CD14-positive monocyte (primary cell): ENCODE measurements around the gene PDXP. TPM values are rescaled to one million over a fixed set of nuclear protein-coding genes. Genes with fewer than 3 reads are reported as not detected.
"Not testable (repeated sequence)": the region's sequence is repeated elsewhere in the genome, so short reads cannot be mapped to it uniquely, and the experiment has no call there.

Experiments
- DNase-seq, 3 donors: peaks; one replicate each; pipeline ENCODE4 v3.0.0-alpha.2; 2011 to 2022
- H2AFZ ChIP-seq: 2 replicates; pipeline ENCODE4 v1.6.0; 2012; ENCODE audit warnings: mild to moderate bottlenecking, low read depth, low read length, inconsistent platforms; ENCODE audit not compliant: insufficient read depth, poor library complexity, severe bottlenecking
- H3K27ac ChIP-seq, 2 donors: 1 replicate in 1 of 2; 2 replicates in 1 of 2; pipeline ENCODE4 v1.5.1; 2012 to 2013; ENCODE audit warnings: low read length in 2 of 2, control low read depth in 1 of 2, inconsistent platforms in 1 of 2, low read depth in 1 of 2, mild to moderate bottlenecking in 1 of 2
- H3K27me3 ChIP-seq, 2 donors: one replicate each; pipeline versions ENCODE4 v1.6.0 to v1.6.1; 2011 to 2013; ENCODE audit warnings: low read length in 2 of 2; ENCODE audit not compliant: control insufficient read depth in 2 of 2, insufficient read depth in 2 of 2
- H3K36me3 ChIP-seq, 2 donors: replicated peaks in 1 of 2; 1 replicate in 1 of 2; 2 replicates in 1 of 2; pipeline versions ENCODE4 v1.5.1 to v1.6.1; 2012 to 2013; ENCODE audit warnings: low read length in 2 of 2, control low read depth in 1 of 2, inconsistent platforms in 1 of 2, mild to moderate bottlenecking in 1 of 2; ENCODE audit not compliant: insufficient read depth in 2 of 2, control insufficient read depth in 1 of 2
- H3K4me1 ChIP-seq, 2 donors: 1 replicate in 1 of 2; 2 replicates in 1 of 2; pipeline versions ENCODE4 v1.5.1 to v1.6.1; 2012 to 2013; ENCODE audit warnings: low read length in 2 of 2, control low read depth in 1 of 2, inconsistent platforms in 1 of 2, mild to moderate bottlenecking in 1 of 2, moderate library complexity in 1 of 2; ENCODE audit not compliant: insufficient read depth in 2 of 2, control insufficient read depth in 1 of 2
- H3K4me2 ChIP-seq: replicated peaks from 2 replicates; pipeline ENCODE3; 2012; ENCODE audit warnings: low read length, moderate library complexity, mild to moderate bottlenecking; ENCODE audit not compliant: poor library complexity, severe bottlenecking; ENCODE audit errors: extremely low read depth
- H3K4me3 ChIP-seq, 3 experiments: fragments of 200-600 bp in 1 of 3; sonication (generic) in 1 of 3; replicated peaks in 1 of 3; 1 replicate in 2 of 3; 2 replicates in 1 of 3; pipeline ENCODE4 v1.5.1; 2011 to 2013; ENCODE audit warnings: low read length in 3 of 3, mild to moderate bottlenecking in 3 of 3, control low read depth in 2 of 3, low read depth in 2 of 3, inconsistent platforms in 1 of 3, moderate library complexity in 1 of 3
- H3K79me2 ChIP-seq: 2 replicates; pipeline ENCODE4 v1.6.0; 2012; ENCODE audit warnings: mild to moderate bottlenecking, control low read depth, inconsistent platforms, low read length, moderate library complexity; ENCODE audit not compliant: insufficient read depth
- H3K9ac ChIP-seq: 2 replicates; pipeline ENCODE4 v1.6.0; 2017; ENCODE audit warnings: low read length, mild to moderate bottlenecking; ENCODE audit not compliant: insufficient read depth, poor library complexity, severe bottlenecking
- H3K9me3 ChIP-seq, 2 donors: replicated peaks in 1 of 2; 1 replicate in 1 of 2; 2 replicates in 1 of 2; pipeline versions ENCODE4 v1.5.1 to v1.6.1; 2012 to 2013; ENCODE audit warnings: low read length in 2 of 2, control low read depth in 1 of 2; ENCODE audit not compliant: control insufficient read depth in 1 of 2, insufficient read depth in 1 of 2
- H4K20me1 ChIP-seq: 2 replicates; pipeline ENCODE4 v1.6.0; 2012; ENCODE audit warnings: mild to moderate bottlenecking, low read length, control low read depth, moderate library complexity; ENCODE audit not compliant: insufficient read depth
- H3K27ac Mint-ChIP-seq, 7 donors: one replicate each; pipeline ENCODE4 v1.8.0; 2020; ENCODE audit warnings: mild to moderate bottlenecking in 7 of 7, mixed read lengths in 7 of 7, moderate library complexity in 6 of 7, inconsistent platforms in 2 of 7
- H3K27me3 Mint-ChIP-seq, 3 donors: one replicate each; pipeline ENCODE4 v1.8.0; 2021 to 2022; ENCODE audit warnings: low read depth in 3 of 3, mild to moderate bottlenecking in 3 of 3, mixed read lengths in 3 of 3, moderate library complexity in 3 of 3, inconsistent platforms in 1 of 3
- H3K36me3 Mint-ChIP-seq, 2 donors: one replicate each; pipeline ENCODE4 v1.8.0; 2020; ENCODE audit warnings: mixed read lengths in 2 of 2, inconsistent platforms in 1 of 2, mild to moderate bottlenecking in 1 of 2
- H3K4me1 Mint-ChIP-seq: one replicate; pipeline ENCODE4 v1.8.0; 2020; ENCODE audit warnings: mild to moderate bottlenecking, mixed read lengths
- H3K4me3 Mint-ChIP-seq, 2 donors: one replicate each; pipeline ENCODE4 v1.8.0; 2020; ENCODE audit warnings: mild to moderate bottlenecking in 2 of 2, mixed read lengths in 2 of 2, moderate library complexity in 1 of 2
- H3K9me3 Mint-ChIP-seq, 7 donors: one replicate each; pipeline ENCODE4 v1.8.0; 2020 to 2022; ENCODE audit warnings: mixed read lengths in 7 of 7, mild to moderate bottlenecking in 6 of 7, moderate library complexity in 6 of 7, inconsistent platforms in 2 of 7
- WGBS: methylation state at CpG from one replicate; pipeline ENCODE4 v1.1.5; 2013; ENCODE audit warnings: missing lambda C conversion rate; ENCODE audit not compliant: insufficient coverage; 5-methylcytosine and 5-hydroxymethylcytosine counted together
- intact Hi-C, 2 donors: fragments of 100-400 bp; cut with micrococcal nuclease; formaldehyde crosslinking; loops; one replicate each; pipeline versions ENCODE4 v1.15.0 to v1.15.1; 2023
- polyA plus RNA-seq, 3 donors: library from polyadenylated mRNA; depleted of rRNA in 1 of 3; unstranded in 2 of 3; stranded (reverse) in 1 of 3; fragments of 300-500 nt in 2 of 3; fragments of >200 nt in 1 of 3; fragmentation: Illumina TruSeq in 2 of 3; gene quantifications; 1 replicate in 2 of 3; 2 replicates in 1 of 3; pipeline ENCODE4 v1.2.3, GENCODE V29; 2012 to 2021
- TF ChIP-seq, protein P1 (sequence below): fragments of 200-600 bp; IDR thresholded peaks from one replicate; pipeline ENCODE4 v1.8.0; 2022; ENCODE audit warnings: antibody characterized with exemption, mild to moderate bottlenecking

PDXP gene
- polyA plus RNA-seq, 3 donors: 1.0 to 4.7 (median 4.3) TPM

DNA sequence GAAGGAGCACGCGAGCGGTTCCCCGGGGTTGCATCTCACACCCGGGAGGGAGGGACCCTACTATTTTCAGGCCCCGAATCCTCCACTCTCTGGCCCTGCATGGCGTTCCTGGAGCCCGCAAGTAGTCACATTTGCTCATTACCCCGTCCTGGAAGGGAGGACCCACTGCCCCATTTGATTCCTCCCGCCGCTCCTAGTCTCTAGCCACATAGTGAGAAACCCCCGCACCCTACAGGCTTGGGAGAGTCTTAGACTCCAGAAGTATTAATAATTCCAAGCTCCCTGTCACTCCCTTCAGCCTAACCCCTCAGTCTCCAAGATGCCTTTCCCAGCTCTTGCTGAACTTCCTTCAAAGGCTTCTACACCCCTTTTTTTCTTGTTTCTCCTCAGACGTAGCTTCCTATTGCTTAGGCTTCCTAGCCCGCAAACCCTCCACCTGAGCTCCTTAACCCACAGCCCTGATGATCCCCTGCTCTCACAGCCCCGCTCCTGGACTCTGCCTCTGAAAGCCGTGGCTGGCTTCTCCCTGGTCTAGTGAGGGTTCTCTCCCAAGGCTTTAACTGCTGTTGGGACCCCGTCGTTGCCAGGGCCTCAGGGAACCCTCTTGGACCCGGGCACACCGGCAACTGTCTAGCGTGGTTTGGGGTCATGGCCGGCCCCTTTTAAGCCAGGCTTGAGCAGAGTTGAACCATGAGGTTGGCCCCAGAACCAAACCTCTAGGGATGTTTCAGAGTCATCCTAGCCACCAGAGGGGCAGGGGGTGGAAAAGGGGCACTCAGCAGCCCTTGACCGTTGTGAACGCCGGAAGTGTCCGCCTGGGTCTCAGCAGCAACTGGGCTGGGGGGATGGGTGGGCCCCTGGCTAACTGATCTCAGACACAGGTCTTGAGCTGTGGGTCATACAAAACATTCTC, 49.0 kb upstream of the PDXP start:
- H3K4me1 Mint-ChIP-seq: peaks cover 53% of the 10 kb centered on the region
- WGBS: 11% methylated on average over 26 of the region's 26 CpGs

DNA sequence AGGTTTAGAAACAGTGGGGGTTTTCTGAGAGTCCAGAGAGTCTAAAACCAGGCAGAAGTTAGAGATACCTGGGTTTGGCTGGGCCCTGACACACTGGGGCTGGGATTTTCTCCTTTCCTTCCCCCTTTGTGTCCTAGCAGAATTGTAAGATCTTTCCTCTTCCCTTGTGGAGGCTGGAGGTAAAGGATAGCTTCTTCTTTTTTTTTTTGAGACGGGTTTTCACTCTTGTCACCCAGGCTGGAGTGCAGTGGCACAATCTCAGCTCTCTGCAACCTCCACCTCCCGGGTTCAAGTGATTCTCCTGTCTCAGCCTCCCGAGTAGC, 48.4 kb upstream of the PDXP start:
- DNase-seq: peak in 1 of 3 donors; percentile 53
- Histone ChIP-seq H3K4me3 (peak overlapping the region in 2 of 3 experiments; percentile 60 to 81), H3K9ac (peak overlapping the region; percentile 91), H3K79me2 (peaks cover 39% of the 10 kb centered on the region), H3K4me1 (peaks cover 42 to 45% of the 10 kb centered on the region in 2 donors), H3K27ac (peak overlapping the region; percentile 91 to 93), H3K36me3 (peaks cover 11 to 15% of the 10 kb centered on the region in 2 donors), H3K4me2 (peak overlapping the region; percentile 76)
- Mint-ChIP-seq H3K4me1 (peaks cover 49% of the 10 kb centered on the region), H3K36me3 (peaks cover 18 to 33% of the 10 kb centered on the region in 2 donors), H3K27ac (peak overlapping the region; percentile 94 to 99 (median 97)), H3K27me3 (peaks cover 5 to 12% (median 6%) of the 10 kb centered on the region in 3 donors), H3K4me3 (peak overlapping the region; percentile 97)
- H3K9me3 Mint-ChIP-seq, H3K9me3 ChIP-seq, intact Hi-C loops, H4K20me1 ChIP-seq, H3K27me3 ChIP-seq, H2AFZ ChIP-seq: not testable (repeated sequence)
- WGBS: no CpG with 5 or more reads among the region's 3 CpGs

More for the DNA sequence above, 49.0 kb upstream of the PDXP start:
- Mint-ChIP-seq H3K27me3 (peaks cover 7 to 13% (median 7%) of the 10 kb centered on the region in 3 donors), H3K4me3 (peak overlapping the region; percentile 97), H3K27ac (peak overlapping the region; percentile 94 to 99 (median 97)), H3K36me3 (peaks cover 14 to 27% of the 10 kb centered on the region in 2 donors), H3K9me3 (no peaks in the 10 kb centered on the region)
- peaks cover 6 to 9% of the 10 kb centered on the region in 2 donors for H3K36me3 ChIP-seq
- peaks cover 42 to 45% of the 10 kb centered on the region in 2 donors for H3K4me1 ChIP-seq
- H3K4me3 ChIP-seq: peak overlapping the region; percentile 60 to 81 (median 68)
- peak overlapping the region; percentile 91 for H3K9ac ChIP-seq
- no peak for DNase-seq
- intact Hi-C loops: loop anchor here in 1 of 2 donors (2.0 to 5.0 kb wide), 2 partner anchors 33 to 67 kb away; no protein-coding TSS in a partner anchor
- H3K27ac ChIP-seq: peak overlapping the region; percentile 91 to 93
- H3K79me2 ChIP-seq: peaks cover 39% of the 10 kb centered on the region
- no peaks in the 10 kb centered on the region for H3K9me3 ChIP-seq
- no peak overlapping the region for H2AFZ ChIP-seq
- peaks cover 3% of the 10 kb centered on the region for H4K20me1 ChIP-seq
- H3K27me3 ChIP-seq: no peaks in the 10 kb centered on the region
- H3K4me2 ChIP-seq: peak overlapping the region; percentile 76
- TF ChIP-seq, protein P1, sequence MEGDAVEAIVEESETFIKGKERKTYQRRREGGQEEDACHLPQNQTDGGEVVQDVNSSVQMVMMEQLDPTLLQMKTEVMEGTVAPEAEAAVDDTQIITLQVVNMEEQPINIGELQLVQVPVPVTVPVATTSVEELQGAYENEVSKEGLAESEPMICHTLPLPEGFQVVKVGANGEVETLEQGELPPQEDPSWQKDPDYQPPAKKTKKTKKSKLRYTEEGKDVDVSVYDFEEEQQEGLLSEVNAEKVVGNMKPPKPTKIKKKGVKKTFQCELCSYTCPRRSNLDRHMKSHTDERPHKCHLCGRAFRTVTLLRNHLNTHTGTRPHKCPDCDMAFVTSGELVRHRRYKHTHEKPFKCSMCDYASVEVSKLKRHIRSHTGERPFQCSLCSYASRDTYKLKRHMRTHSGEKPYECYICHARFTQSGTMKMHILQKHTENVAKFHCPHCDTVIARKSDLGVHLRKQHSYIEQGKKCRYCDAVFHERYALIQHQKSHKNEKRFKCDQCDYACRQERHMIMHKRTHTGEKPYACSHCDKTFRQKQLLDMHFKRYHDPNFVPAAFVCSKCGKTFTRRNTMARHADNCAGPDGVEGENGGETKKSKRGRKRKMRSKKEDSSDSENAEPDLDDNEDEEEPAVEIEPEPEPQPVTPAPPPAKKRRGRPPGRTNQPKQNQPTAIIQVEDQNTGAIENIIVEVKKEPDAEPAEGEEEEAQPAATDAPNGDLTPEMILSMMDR: no peak
